ENCODE data around the gene QRFP. TPM values are rescaled to one million over a fixed set of nuclear protein-coding genes. Genes with fewer than 3 reads are reported as not detected.

Gene QRFP
- total RNA-seq, 4 donors from 2014 or later, result not detected

- intact Hi-C loops (cut with DNase I; ENCODE audit: low total_unique reads), result no loop called here
- Histone ChIP-seq H3K4me1 (no peaks in the 10 kb centered on the region), H3K4me3 (no peak overlapping the region), H3K27me3 (peaks cover 5 to 14% of the 10 kb centered on the region in 2 donors), H3K36me3 (no peaks in the 10 kb centered on the region), H3K27ac (no peak overlapping the region), H3K9me3 (no peaks in the 10 kb centered on the region)
- DNase-seq, result no peak
- TF ChIP-seq POLR2A (IDR thresholded peaks at IDR 0.05) (no peak), CTCF (IDR thresholded peaks at IDR 0.05) (no peak)
Observed at GRCh38 chr9:130932255-130933079, 35.9 kb upstream of the QRFP start.

GRCh38 chr9:130931508-130932254 is 35.1 kb upstream of the QRFP start:
- Histone ChIP-seq H3K4me3 (no peak overlapping the region), H3K36me3 (no peaks in the 10 kb centered on the region), H3K4me1 (no peaks in the 10 kb centered on the region), H3K27me3 (peaks cover 4 to 8% of the 10 kb centered on the region in 2 donors), H3K9me3 (no peaks in the 10 kb centered on the region), H3K27ac (no peak overlapping the region)
- TF ChIP-seq CTCF (IDR thresholded peaks at IDR 0.05) (no peak), POLR2A (IDR thresholded peaks at IDR 0.05) (no peak)
- no peak for DNase-seq
- intact Hi-C loops (cut with DNase I; ENCODE audit: low total_unique reads), result no loop called here

- H3K27me3 ChIP-seq, result peaks cover 0 to 8% of the 10 kb centered on the region in 2 donors
- no peaks in the 10 kb centered on the region for H3K4me1 ChIP-seq
- no peak overlapping the region for H3K27ac ChIP-seq
- H3K36me3 ChIP-seq, result no peaks in the 10 kb centered on the region
- no peaks in the 10 kb centered on the region for H3K9me3 ChIP-seq
- TF ChIP-seq POLR2A (IDR thresholded peaks at IDR 0.05) (no peak), CTCF (IDR thresholded peaks at IDR 0.05) (no peak)
- no peak overlapping the region for H3K4me3 ChIP-seq
- intact Hi-C loops (cut with DNase I; ENCODE audit: low total_unique reads), result no loop called here
- DNase-seq, result no peak
Observed at GRCh38 chr9:130930804-130931349, 34.3 kb upstream of the QRFP start.

GRCh38 chr9:130930132-130930803 is 33.7 kb upstream of the QRFP start:
- DNase-seq, result no peak
- H3K36me3 ChIP-seq, result no peaks in the 10 kb centered on the region
- peaks cover 0 to 8% of the 10 kb centered on the region in 2 donors for H3K27me3 ChIP-seq
- no peak overlapping the region for H3K27ac ChIP-seq
- no peaks in the 10 kb centered on the region for H3K4me1 ChIP-seq
- H3K4me3 ChIP-seq, result no peak overlapping the region
- no peaks in the 10 kb centered on the region for H3K9me3 ChIP-seq
- intact Hi-C loops (cut with DNase I; ENCODE audit: low total_unique reads), result no loop called here
- no peak for TF ChIP-seq CTCF (IDR thresholded peaks at IDR 0.05)
- TF ChIP-seq POLR2A (IDR thresholded peaks at IDR 0.05), result no peak
